ENCODE measurements around the gene C16orf74.

GRCh38 chr16:85680352-85680944 is 70.4 kb downstream of the C16orf74 start:
- TF ChIP-seq POLR2A (IDR thresholded peaks at IDR 0.05), result no peak
- TF ChIP-seq CTCF (IDR thresholded peaks at IDR 0.05 in 4 of 5, conservative IDR thresholded peaks at IDR 0.05 in 1 of 5), result no peak

Measured in gastrocnemius medialis (tissue), 4 donors.